Left forelimb (tissue), 1 donor: ENCODE data around the gene PIK3CB.
"Not testable (repeated sequence)": the region's sequence is repeated elsewhere in the genome, so short reads cannot be mapped to it uniquely, and the experiment has no call there.

Experiments used
- DNase-seq: peaks from one replicate; pipeline ENCODE4 v3.0.0-alpha.2; 2018; ENCODE audit warnings: low spot score

PIK3CB gene

DNA sequence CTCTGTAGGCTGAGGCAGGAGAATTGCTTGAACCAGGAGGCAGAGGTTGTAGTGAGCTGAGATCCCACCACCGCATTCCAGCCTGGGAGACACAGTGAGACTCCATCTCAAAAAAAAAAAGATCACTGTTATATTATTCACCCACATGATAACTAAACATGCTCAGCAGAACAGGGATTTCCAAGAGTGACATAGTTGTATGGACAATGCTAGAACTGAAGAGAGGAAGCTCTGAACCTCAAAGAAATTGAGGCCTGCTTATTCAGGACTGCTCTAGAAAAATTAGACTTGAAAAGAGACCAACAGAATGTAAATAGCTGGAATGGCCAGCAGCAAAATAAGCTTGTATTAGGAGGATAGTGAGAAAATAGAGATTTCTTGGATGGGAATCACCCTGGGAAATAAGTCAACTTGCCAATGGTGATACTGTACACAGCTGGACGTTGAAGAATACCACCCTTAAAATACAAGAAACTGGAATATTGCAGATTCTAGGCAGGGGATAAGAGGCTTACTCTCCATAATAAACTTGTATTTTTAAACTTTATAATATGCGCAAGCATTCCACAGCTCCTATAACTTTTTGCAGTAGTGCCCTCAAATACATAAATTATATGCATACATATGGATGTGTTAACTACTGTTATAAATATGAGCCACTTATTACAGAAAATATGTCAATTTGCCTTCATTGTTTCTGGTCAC lies 28.2 kb downstream of the PIK3CB start:
- DNase-seq, result no peak

DNA sequence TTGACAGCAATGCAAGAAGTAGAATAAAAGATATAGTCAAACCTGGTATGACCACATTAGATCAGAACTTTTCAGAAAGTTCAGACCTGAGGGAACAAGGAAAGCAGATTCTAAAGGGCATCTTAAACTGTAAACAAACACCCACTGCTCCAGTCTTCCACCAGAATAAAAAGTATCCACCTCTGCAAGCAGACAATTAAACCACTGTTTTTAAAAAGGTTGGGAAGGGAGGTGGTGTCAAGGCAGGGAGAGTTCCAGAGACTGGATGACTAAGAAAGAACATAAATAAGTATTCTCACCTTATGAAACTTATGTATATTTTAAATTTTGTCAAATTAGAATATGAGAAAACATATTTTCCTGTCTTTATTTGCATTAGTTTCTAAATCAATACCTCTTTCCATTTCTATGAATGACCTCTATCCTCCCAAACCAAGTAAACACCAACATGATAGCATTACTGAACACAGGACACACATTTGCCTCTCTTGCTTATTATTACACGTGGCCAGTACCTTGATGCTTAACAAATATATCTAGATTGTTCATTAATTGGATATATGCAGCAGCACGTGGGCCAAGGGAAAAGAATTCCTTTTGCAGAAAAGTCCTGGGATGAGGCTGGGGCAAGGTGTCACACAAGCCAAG lies 31.6 kb downstream of the PIK3CB start:
- no peak for DNase-seq

- DNase-seq, result not testable (repeated sequence)
Observed at GRCh38 chr3:138802223-138802622, 32.5 kb downstream of the PIK3CB start.

DNA sequence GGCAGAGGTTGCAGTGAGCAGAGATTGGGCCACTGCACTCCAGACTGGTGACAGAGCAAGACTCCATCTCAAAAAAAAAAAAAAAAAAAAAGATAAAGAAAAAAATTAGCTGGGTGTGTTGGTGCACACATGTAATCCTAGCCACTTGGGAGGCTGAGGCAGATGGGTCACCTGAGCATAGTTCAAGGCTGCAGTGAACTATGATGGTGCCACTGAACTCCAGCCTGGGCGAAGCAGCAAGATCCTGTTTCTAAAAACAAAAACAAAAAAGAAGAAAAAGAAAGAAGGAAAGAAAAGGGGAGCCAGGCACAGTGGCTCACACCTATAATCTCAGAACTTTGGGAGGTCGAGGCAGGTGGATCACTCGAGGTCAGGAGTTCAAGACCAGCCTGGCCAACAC lies 32.9 kb downstream of the PIK3CB start:
- DNase-seq, result no peak

GRCh38 chr3:138800248-138800647 lies 34.5 kb downstream of the PIK3CB start:
- DNase-seq, result no peak

DNA sequence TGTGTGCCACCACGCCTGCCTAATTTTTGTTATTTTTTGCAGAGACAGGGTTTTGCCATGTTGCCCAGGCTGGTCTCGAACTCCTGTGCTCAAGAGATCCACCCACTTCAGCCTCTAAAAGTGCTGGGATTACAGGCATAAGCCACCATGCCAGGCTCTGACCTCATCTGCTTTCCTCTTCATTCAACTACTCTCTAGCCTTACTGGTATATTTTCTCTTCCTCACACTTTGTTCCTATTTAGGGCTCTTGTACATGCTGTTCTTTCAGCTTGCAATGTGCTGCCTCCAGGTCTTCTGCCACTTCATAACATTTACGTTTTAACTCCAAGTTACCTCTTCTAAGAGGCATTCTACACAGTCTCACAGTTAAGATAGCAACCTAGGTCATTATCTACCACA lies 34.9 kb downstream of the PIK3CB start:
- DNase-seq, result no peak

GRCh38 chr3:138797508-138798038 lies 37.2 kb downstream of the PIK3CB start:
- DNase-seq, result no peak

- DNase-seq, result no peak
Observed at GRCh38 chr3:138796761-138797160, 38.0 kb downstream of the PIK3CB start.

GRCh38 chr3:138786788-138787271 lies 47.9 kb downstream of the PIK3CB start:
- no peak for DNase-seq

DNA sequence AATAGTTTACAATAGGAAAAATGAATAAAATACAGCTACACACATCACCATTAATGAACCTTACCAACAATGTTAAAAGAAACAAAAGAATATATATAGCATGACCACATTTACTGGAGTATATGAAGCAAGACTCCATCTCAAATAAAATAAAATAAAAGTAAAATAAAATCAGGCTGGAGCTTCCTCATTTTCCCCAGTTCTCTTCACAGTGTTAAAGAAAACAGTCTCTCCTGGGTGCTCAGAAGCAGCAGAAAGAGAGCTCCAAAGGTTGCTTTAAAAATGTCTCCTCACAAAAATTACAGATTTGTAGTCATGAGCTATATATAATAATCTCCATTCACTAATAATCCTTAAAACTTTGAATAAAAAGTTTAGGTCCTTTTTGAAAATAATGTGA lies 48.8 kb downstream of the PIK3CB start:
- no peak for DNase-seq

DNA sequence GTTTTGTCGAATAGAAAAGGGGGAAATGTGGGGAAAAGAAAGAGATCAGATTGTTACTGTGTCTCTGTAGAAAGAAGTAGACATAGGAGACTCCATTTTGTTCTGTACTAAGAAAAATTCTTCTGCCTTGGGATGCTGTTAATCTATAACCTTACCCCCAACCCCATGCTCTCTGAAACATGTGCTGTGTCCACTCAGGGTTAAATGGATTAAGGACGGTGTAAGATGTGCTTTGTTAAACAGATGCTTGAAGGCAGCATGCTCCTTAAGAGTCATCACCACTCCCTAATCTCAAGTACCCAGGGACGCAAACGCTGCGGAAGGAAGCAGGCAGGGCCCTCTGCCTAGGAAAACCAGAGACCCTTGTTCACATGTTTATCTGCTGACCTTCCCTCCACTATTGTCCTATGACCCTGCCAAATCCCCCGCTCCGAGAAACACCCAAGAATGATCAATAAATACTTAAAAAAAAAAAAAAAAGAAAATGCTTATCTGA lies 49.3 kb downstream of the PIK3CB start:
- not testable (repeated sequence) for DNase-seq

- DNase-seq, result no peak
Observed at GRCh38 chr3:138782755-138783154, 52.0 kb downstream of the PIK3CB start.

DNA sequence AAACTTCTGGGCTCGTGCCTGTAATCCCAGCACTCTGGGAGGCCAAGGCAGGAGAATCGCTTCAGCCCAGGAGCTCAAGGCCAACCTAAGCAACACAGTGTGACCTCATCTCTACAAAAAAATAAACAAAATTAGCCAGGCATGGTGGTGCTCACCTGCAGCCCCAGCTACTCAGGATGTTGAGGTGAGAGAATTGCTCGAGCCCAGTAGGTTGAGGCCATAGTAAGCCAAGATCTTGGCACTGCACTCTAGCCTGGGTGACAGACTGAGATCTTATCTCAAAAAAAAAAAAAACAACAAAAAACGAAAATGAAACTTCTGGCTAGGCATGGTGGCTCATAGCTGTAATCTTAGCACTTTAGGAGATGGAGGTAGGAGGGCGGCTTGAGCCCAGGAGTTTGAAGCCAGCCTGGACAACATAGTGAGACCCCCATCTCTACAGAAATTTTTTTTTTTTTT lies 53.7 kb downstream of the PIK3CB start:
- no peak for DNase-seq

DNA sequence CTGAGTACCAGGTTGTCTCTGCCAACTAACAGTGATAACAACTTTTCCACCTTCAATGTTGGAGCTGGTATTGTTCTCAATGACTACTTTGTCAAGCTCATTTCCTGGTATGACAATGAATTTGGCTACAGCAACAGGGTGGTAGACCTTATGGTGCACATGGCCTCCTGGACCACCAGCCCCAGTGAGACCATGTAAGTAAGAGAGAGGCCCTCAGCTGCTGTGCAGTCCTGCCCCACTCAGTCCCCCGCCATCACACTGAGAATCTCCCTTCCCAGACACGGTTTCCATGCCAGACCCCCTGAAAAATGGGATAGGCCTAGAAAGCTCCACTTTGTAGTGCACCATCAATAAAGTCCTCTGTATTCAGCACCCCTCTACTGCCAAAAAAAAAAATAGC lies 56.1 kb downstream of the PIK3CB start:
- DNase-seq, result no peak

GRCh38 chr3:138776961-138777360 lies 57.8 kb downstream of the PIK3CB start:
- no peak for DNase-seq

- DNase-seq, result no peak
Observed at GRCh38 chr3:138775254-138775595, 59.5 kb downstream of the PIK3CB start.

DNA sequence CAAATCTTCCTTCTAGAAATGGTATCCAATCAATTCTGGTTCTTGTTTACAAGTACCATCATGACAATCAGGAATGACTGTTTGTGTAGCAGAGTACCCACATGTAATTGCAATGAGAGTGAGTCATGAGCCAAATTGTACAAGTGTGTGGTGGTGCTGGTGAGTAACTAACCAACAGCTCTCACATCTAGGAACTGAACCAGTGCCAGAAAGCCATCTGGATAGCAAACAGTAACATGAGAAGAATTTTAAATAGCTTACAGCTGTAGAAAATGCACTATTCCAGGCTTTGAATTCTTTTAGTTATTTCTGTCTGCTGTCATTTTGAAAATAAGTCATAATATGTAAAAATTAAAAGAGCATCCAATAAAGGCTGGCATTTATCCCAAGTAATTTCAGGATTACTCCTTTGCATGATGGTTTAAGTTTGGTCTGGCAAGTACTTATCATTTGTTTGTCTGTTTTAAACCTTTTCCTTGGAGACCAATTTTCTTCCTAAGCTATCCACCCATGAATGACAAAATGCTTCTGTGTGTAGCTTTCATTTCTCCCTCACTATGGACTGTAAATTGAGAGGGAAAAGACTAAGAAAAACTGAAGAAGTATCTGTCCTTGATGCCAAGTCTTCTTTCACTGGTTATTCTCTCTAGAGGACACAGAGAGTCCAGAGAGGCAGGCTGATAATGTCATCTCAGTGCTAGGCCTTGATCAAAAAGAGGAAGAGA lies 60.0 kb downstream of the PIK3CB start:
- no peak for DNase-seq

GRCh38 chr3:138771585-138771984 lies 63.1 kb downstream of the PIK3CB start:
- DNase-seq, result no peak

DNA sequence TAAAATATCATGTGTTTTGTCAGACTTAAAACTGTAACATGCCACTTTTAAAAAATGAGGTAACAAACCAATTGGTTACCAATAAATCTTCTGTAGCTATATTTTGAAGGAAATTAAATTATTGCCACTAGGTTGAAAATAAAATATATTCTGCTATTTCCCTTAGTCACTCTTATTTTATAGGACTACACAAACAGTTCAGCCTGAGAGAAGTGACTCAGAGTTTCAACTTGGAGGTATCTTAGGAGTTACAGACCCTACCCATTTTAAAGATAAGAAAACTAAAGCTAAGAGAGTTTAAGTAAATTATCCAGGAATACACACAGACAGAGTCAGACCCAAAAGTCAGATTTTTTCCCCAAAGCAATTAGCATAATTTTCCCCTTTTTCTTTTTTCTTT lies 65.1 kb downstream of the PIK3CB start:
- no peak for DNase-seq

- no peak for DNase-seq
Observed at GRCh38 chr3:138768946-138769345, 65.8 kb downstream of the PIK3CB start.

DNA sequence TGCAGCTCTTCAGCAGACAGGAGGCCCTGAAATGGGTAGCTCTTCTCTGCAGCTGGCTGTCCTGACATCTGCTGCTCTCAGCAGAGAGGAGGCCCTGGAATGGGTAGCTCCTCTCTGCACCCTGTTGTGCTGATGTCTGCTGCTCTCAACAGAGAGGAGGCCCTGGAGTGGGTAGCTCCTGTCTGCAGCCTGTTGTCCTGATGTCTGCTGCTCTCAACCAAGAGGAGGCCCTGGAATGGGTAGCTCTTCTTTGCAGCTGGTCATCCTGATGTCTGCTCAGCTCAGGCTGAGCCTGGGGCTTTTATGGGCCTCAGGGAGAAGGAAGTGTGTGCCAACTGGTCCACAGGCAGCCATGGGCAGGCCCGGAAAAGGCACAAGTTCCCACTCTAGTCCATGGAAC lies 66.6 kb downstream of the PIK3CB start:
- DNase-seq, result no peak

GRCh38 chr3:138767498-138768104 lies 67.1 kb downstream of the PIK3CB start:
- no peak for DNase-seq
